Measurements from ENCODE around the gene CETP.

- TF ChIP-seq MED1 (CRISPR knock-in tag; IDR thresholded peaks at IDR 0.05) = peak; percentile 48; the same call in 1 of the 2 replicates
- no peak for TF ChIP-seq NCOA2 (CRISPR knock-in tag; IDR thresholded peaks at IDR 0.05)
- no peak for TF ChIP-seq SUZ12 (IDR thresholded peaks at IDR 0.05; ENCODE audit: low read depth, low read length)
- TF ChIP-seq ZNF124 (CRISPR knock-in tag; IDR thresholded peaks at IDR 0.05) = 0 out of 2 replicates have a peak, but pooled peaks have one; percentile 17
- no peak for TF ChIP-seq FOXA3 (CRISPR knock-in tag; IDR thresholded peaks at IDR 0.05)
- no peak for TF ChIP-seq ZNF770 (CRISPR knock-in tag; IDR thresholded peaks at IDR 0.05)
- no peak for TF ChIP-seq BRF2 (CRISPR knock-in tag; IDR thresholded peaks at IDR 0.05)
- no peak for TF ChIP-seq ZNF737 (CRISPR knock-in tag; IDR thresholded peaks at IDR 0.05; ENCODE audit: borderline replicate concordance)
- no peak for TF ChIP-seq JUNB (CRISPR knock-in tag; IDR thresholded peaks at IDR 0.05; ENCODE audit: borderline replicate concordance)
- TF ChIP-seq ETV6 (CRISPR knock-in tag; conservative IDR thresholded peaks at IDR 0.05) = no peak
- no peak for TF ChIP-seq ATF3 (CRISPR knock-in tag; IDR thresholded peaks at IDR 0.05)
- TF ChIP-seq SP2 (CRISPR knock-in tag; IDR thresholded peaks at IDR 0.05) = peak; percentile 22; the same call in 1 of the 2 replicates
- no peak for TF ChIP-seq EZH2 (conservative IDR thresholded peaks at IDR 0.05; ENCODE audit: low read depth, low read length)
These were observed 10.9 kb downstream of the CETP start for GRCh38 chr16:56972403-56973293.
